K562 (cell line): ENCODE data around the gene SLC7A4. TPM values are rescaled to one million over a fixed set of nuclear protein-coding genes. Genes with fewer than 3 reads are reported as not detected.
A peak's percentile ranks its signal among the peaks of the same experiment; 100 is the strongest.

Source experiments
- ATF1 ChIP-seq, 2 experiments: fragments of 450-650 bp in 1 of 2; IDR thresholded peaks; 2 replicates each; pipeline ENCODE4 v1.6.1; 2016; ENCODE audit warnings: missing compliant biosample characterization in 1 of 2, missing genetic modification characterization in 1 of 2
- BCOR ChIP-seq: fragments of 450-650 bp; IDR thresholded peaks from 2 replicates; pipeline ENCODE4 v1.6.1; 2016
- HDAC1 ChIP-seq, 2 experiments: fragments of 450-650 bp; IDR thresholded peaks; 2 replicates each; pipeline ENCODE4 v1.6.1; 2016 to 2017; ENCODE audit warnings: inconsistent platforms in 1 of 2, mild to moderate bottlenecking in 1 of 2, moderate library complexity in 1 of 2
- HNRNPH1 ChIP-seq: fragments of 200-400 bp; formaldehyde crosslinking; optimal IDR thresholded peaks from 2 replicates; pipeline ENCODE3; 2017; ENCODE audit warnings: low read depth, mild to moderate bottlenecking, low read length, moderate library complexity
- JUNB ChIP-seq: fragments of 450-650 bp; formaldehyde crosslinking; conservative IDR thresholded peaks from 2 replicates; pipeline ENCODE4 v1.4.0; 2020; ENCODE audit warnings: mild to moderate bottlenecking
- MCM5 ChIP-seq: fragments of 450-650 bp; IDR thresholded peaks from 2 replicates; pipeline ENCODE4 v1.6.1; 2016; ENCODE audit warnings: low read depth
- NFIX ChIP-seq: fragments of 250-450 bp; sonication (Bioruptor Pico); IDR thresholded peaks from 2 replicates; pipeline ENCODE4 v1.4.0; 2020; ENCODE audit warnings: low read depth, mild to moderate bottlenecking, moderate library complexity
- ZNF133 ChIP-seq: fragments of 250-450 bp; sonication (Bioruptor Pico); IDR thresholded peaks from 2 replicates; pipeline ENCODE4 v1.4.0; 2020; ENCODE audit warnings: mild to moderate bottlenecking
- polyA plus RNA-seq, 8 experiments: library from polyadenylated mRNA; depleted of rRNA in 4 of 8; stranded (reverse) in 5 of 8; unstranded in 3 of 8; fragments of >200 nt; fragmentation: Nextera tagmentation in 2 of 8; fragmentation: Illumina TruSeq in 1 of 8; extraction: Ambion mirVana in 2 of 8; extraction: Trizol in 1 of 8; gene quantifications; 2 replicates each; pipeline versions ENCODE4 v1.2.1 to v1.2.3, GENCODE V29; 2011 to 2014; ENCODE audit warnings: inconsistent platforms in 1 of 8, missing spikeins in 1 of 8
- total RNA-seq, 7 experiments: library from RNA; depleted of rRNA in 6 of 7; stranded (reverse); fragments of >200 nt in 6 of 7; fragmentation: Illumina TruSeq in 2 of 7; extraction: Trizol in 2 of 7; gene quantifications; 2 replicates each; pipeline versions ENCODE4 v1.2.1 to v1.2.3, GENCODE V29; 2011 to 2021; ENCODE audit warnings: low replicate concordance in 1 of 7
- TF ChIP-seq, protein P1 (sequence below): fragments of 450-650 bp; IDR thresholded peaks from 2 replicates; pipeline ENCODE4 v1.6.1; 2017; ENCODE audit warnings: mild to moderate bottlenecking, moderate library complexity
- TF ChIP-seq, protein P2 (sequence below): fragments of 450-650 bp; IDR thresholded peaks from one replicate; pipeline ENCODE4 v1.6.1; 2018; ENCODE audit warnings: mild to moderate bottlenecking, moderate library complexity; ENCODE audit not compliant: partially characterized antibody
- TF ChIP-seq, protein P3 (sequence below), 2 experiments: fragments of 450-650 bp in 1 of 2; IDR thresholded peaks; 2 replicates each; pipeline ENCODE4 v1.6.1; 2011 to 2017; ENCODE audit warnings: low read depth in 2 of 2, antibody characterized with exemption in 1 of 2, borderline replicate concordance in 1 of 2, low read length in 1 of 2, mild to moderate bottlenecking in 1 of 2, mixed read lengths in 1 of 2; ENCODE audit not compliant: control insufficient read depth in 1 of 2
- TF ChIP-seq, protein P4 (sequence below), 2 experiments: fragments of 450-650 bp in 1 of 2; sonication (generic) in 1 of 2; formaldehyde crosslinking; conservative IDR thresholded peaks; 2 replicates each; pipeline versions ENCODE4 v1.4.0 to v1.8.1; 2020 to 2022; ENCODE audit warnings: mild to moderate bottlenecking in 1 of 2, missing genetic modification reagents in 1 of 2

Gene SLC7A4
- total and polyA plus RNA-seq, 9 of the 15 experiments (the other 6 are each of a cell fraction or from before 2014, with no cell fraction given), result not detected

DNA sequence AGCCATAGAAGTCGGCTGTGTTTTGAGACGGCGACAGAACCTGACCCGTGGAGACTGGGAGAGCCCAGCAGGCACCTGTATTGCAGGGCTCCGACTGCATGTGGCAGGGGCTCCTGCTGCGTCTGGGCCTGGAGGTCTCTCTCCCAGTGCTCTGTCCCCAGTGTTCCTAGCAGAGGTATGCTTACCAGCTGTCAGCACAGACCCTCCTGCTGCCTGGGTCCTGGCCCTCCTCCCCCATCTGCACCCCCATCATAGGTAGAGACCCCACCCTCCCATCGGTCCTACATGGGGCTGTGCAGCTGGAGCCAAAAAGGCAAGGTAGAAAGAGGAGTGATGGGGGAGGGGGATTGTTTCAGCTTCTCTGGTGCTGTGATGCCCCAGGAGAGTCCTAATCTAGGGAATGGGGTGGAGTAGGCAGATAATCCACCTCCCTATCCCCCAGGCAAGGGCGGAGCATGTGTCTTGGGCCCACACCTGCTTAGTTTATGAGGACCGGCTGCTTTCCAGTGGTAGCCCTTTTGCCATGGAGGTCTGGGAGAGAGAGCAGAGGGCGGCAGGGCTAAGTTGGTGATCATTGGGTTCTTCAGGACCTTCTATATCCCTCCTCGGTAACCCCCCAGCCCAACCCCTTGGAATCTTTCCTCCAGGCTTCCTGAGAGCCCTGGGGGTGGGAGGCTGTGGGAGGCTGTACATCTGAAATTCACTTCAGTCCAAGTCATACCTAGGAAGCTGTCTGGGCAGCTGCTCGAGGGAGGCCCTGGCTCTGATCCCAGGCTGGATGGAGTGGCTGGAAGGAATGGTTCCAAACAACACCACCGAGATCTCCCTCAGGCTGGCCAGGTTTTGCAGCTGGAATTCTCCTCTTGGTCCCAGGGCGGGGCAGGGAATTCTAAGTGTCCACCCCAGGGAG is 5.3 kb downstream of the SLC7A4 start (continued):
- TF ChIP-seq, protein P1, sequence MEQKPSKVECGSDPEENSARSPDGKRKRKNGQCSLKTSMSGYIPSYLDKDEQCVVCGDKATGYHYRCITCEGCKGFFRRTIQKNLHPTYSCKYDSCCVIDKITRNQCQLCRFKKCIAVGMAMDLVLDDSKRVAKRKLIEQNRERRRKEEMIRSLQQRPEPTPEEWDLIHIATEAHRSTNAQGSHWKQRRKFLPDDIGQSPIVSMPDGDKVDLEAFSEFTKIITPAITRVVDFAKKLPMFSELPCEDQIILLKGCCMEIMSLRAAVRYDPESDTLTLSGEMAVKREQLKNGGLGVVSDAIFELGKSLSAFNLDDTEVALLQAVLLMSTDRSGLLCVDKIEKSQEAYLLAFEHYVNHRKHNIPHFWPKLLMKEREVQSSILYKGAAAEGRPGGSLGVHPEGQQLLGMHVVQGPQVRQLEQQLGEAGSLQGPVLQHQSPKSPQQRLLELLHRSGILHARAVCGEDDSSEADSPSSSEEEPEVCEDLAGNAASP, result no peak
- TF ChIP-seq, protein P2, sequence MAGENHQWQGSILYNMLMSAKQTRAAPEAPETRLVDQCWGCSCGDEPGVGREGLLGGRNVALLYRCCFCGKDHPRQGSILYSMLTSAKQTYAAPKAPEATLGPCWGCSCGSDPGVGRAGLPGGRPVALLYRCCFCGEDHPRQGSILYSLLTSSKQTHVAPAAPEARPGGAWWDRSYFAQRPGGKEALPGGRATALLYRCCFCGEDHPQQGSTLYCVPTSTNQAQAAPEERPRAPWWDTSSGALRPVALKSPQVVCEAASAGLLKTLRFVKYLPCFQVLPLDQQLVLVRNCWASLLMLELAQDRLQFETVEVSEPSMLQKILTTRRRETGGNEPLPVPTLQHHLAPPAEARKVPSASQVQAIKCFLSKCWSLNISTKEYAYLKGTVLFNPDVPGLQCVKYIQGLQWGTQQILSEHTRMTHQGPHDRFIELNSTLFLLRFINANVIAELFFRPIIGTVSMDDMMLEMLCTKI, result no peak
- TF ChIP-seq BCOR (no peak), JUNB (CRISPR knock-in tag) (peak; percentile 38; the same call in 1 of the 2 replicates), HNRNPH1 (no peak), ZNF133 (CRISPR knock-in tag) (peak; percentile 50; the same call in 1 of the 2 replicates), HDAC1 (IDR thresholded peaks at IDR 0.05) (no peak), ATF1 (CRISPR knock-in tag; IDR thresholded peaks at IDR 0.05) (no peak), ATF1 (tag; IDR thresholded peaks at IDR 0.05) (no peak), NFIX (no peak), MCM5 (no peak)
- TF ChIP-seq, protein P3, sequence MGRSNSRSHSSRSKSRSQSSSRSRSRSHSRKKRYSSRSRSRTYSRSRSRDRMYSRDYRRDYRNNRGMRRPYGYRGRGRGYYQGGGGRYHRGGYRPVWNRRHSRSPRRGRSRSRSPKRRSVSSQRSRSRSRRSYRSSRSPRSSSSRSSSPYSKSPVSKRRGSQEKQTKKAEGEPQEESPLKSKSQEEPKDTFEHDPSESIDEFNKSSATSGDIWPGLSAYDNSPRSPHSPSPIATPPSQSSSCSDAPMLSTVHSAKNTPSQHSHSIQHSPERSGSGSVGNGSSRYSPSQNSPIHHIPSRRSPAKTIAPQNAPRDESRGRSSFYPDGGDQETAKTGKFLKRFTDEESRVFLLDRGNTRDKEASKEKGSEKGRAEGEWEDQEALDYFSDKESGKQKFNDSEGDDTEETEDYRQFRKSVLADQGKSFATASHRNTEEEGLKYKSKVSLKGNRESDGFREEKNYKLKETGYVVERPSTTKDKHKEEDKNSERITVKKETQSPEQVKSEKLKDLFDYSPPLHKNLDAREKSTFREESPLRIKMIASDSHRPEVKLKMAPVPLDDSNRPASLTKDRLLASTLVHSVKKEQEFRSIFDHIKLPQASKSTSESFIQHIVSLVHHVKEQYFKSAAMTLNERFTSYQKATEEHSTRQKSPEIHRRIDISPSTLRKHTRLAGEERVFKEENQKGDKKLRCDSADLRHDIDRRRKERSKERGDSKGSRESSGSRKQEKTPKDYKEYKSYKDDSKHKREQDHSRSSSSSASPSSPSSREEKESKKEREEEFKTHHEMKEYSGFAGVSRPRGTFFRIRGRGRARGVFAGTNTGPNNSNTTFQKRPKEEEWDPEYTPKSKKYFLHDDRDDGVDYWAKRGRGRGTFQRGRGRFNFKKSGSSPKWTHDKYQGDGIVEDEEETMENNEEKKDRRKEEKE (IDR thresholded peaks at IDR 0.05; ENCODE audit: borderline replicate concordance in 1 of 2, control insufficient read depth in 1 of 2, low read depth in 2 of 2, low read length in 1 of 2), result no peak
- TF ChIP-seq, protein P4, sequence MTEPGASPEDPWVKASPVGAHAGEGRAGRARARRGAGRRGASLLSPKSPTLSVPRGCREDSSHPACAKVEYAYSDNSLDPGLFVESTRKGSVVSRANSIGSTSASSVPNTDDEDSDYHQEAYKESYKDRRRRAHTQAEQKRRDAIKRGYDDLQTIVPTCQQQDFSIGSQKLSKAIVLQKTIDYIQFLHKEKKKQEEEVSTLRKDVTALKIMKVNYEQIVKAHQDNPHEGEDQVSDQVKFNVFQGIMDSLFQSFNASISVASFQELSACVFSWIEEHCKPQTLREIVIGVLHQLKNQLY (CRISPR knock-in tag; conservative IDR thresholded peaks at IDR 0.05), result 0 out of 4 replicates have a peak, but pooled peaks of 1 of the 2 experiments have one; percentile 15
